Endothelial cell of umbilical vein (primary cell): Measurements from ENCODE around the gene CNTD1.

Experiments
- EZH2 ChIP-seq: IDR thresholded peaks from 2 replicates; pipeline ENCODE4 v1.6.1; 2012; ENCODE audit warnings: borderline replicate concordance, low read depth, mild to moderate bottlenecking, moderate library complexity, low read length, inconsistent platforms; ENCODE audit not compliant: severe bottlenecking
- GATA2 ChIP-seq: IDR thresholded peaks from 2 replicates; pipeline ENCODE4 v1.7.0; 2011; ENCODE audit warnings: low read depth, mild to moderate bottlenecking, moderate library complexity, mixed read lengths, low read length; ENCODE audit not compliant: insufficient read length, insufficient read depth
- JUN ChIP-seq: IDR thresholded peaks from 2 replicates; pipeline ENCODE4 v1.6.1; 2011; ENCODE audit warnings: borderline replicate concordance, low read depth; ENCODE audit not compliant: insufficient read length, insufficient read depth
- POLR2A ChIP-seq: IDR thresholded peaks from 2 replicates; pipeline ENCODE4 v1.6.1; 2012; ENCODE audit warnings: low read depth, mild to moderate bottlenecking, control low read depth, low read length
- POLR2AphosphoS5 ChIP-seq: IDR thresholded peaks from 2 replicates; pipeline ENCODE4 v1.6.1; 2012; ENCODE audit warnings: low read depth, mild to moderate bottlenecking, control low read depth, low read length, moderate library complexity; ENCODE audit not compliant: insufficient read depth
- TF ChIP-seq, protein P1 (sequence below), 2 donors: IDR thresholded peaks; 1 replicate in 1 of 2; 2 replicates in 1 of 2; pipeline ENCODE4 v1.5.1; 2011; ENCODE audit warnings: low read length in 2 of 2, mild to moderate bottlenecking in 2 of 2, moderate library complexity in 2 of 2, control low read depth in 1 of 2, inconsistent platforms in 1 of 2, low read depth in 1 of 2; ENCODE audit not compliant: insufficient read depth in 1 of 2; ENCODE audit errors: extremely low read depth in 1 of 2

DNA sequence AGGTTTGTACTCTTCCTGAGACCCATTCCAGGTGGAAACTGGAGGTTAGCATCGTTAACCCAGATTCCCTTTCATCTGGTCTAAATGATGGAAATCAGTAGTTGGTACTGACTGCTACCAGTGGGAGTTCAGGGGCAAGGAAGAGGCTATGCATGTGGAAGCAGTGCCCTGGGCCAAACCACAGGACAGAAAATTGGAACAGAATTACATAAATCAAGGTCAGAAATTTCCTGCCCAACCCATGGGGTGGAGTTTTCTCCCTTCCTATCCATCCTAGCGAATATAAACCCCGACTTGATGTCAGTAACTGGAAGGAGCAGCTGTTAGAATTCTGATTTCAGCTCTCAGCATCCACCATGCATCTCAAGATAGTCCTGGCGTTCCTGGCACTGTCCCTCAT, 45.6 kb downstream of the CNTD1 start, which contains the start of gene AOC2:
- TF ChIP-seq JUN (no peak), POLR2A (no peak), EZH2 (no peak), POLR2AphosphoS5 (no peak), GATA2 (no peak)
- TF ChIP-seq, protein P1, sequence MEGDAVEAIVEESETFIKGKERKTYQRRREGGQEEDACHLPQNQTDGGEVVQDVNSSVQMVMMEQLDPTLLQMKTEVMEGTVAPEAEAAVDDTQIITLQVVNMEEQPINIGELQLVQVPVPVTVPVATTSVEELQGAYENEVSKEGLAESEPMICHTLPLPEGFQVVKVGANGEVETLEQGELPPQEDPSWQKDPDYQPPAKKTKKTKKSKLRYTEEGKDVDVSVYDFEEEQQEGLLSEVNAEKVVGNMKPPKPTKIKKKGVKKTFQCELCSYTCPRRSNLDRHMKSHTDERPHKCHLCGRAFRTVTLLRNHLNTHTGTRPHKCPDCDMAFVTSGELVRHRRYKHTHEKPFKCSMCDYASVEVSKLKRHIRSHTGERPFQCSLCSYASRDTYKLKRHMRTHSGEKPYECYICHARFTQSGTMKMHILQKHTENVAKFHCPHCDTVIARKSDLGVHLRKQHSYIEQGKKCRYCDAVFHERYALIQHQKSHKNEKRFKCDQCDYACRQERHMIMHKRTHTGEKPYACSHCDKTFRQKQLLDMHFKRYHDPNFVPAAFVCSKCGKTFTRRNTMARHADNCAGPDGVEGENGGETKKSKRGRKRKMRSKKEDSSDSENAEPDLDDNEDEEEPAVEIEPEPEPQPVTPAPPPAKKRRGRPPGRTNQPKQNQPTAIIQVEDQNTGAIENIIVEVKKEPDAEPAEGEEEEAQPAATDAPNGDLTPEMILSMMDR (IDR thresholded peaks at IDR 0.05; ENCODE audit: extremely low read depth in 1 of 2, insufficient read depth in 1 of 2, low read depth in 1 of 2, low read length in 2 of 2), result no peak
